HG03108 (cell line): ENCODE results near the gene MX1.

Experiments used
- ATAC-seq: cut with Tn5 transposase; IDR thresholded peaks from one replicate; pipeline ENCODE4 v1.9.1; 2021; ENCODE audit warnings: moderate library complexity; ENCODE audit not compliant: unreplicated experiment

The MX1 gene

GRCh38 chr21:41488080-41488479 is 62.0 kb downstream of the MX1 start:
- ATAC-seq = no peak

GRCh38 chr21:41489329-41489728 is 63.3 kb downstream of the MX1 start:
- ATAC-seq = no peak

GRCh38 chr21:41490330-41490729 is 64.3 kb downstream of the MX1 start:
- no peak for ATAC-seq

GRCh38 chr21:41491412-41491811 is 65.4 kb downstream of the MX1 start:
- ATAC-seq = no peak

GRCh38 chr21:41494242-41494641 is 68.2 kb downstream of the MX1 start:
- no peak for ATAC-seq

GRCh38 chr21:41497008-41497407 is 71.0 kb downstream of the MX1 start:
- no peak for ATAC-seq

GRCh38 chr21:41497788-41498187 is 71.7 kb downstream of the MX1 start:
- no peak for ATAC-seq

- ATAC-seq = no peak
Observed at GRCh38 chr21:41499920-41500319, 73.9 kb downstream of the MX1 start.

- no peak for ATAC-seq
Observed at GRCh38 chr21:41500363-41500762, 74.3 kb downstream of the MX1 start.

- ATAC-seq = no peak
Observed at GRCh38 chr21:41500931-41501381, 74.9 kb downstream of the MX1 start.

GRCh38 chr21:41501919-41502318 is 75.9 kb downstream of the MX1 start:
- ATAC-seq = no peak

GRCh38 chr21:41503331-41503730 is 77.3 kb downstream of the MX1 start:
- no peak for ATAC-seq

GRCh38 chr21:41504030-41504429 is 78.0 kb downstream of the MX1 start:
- ATAC-seq = no peak

- no peak for ATAC-seq
Observed at GRCh38 chr21:41506005-41506594, 80.1 kb downstream of the MX1 start.

GRCh38 chr21:41506611-41507520 is 80.8 kb downstream of the MX1 start:
- no peak for ATAC-seq

- no peak for ATAC-seq
Observed at GRCh38 chr21:41507521-41508414, 81.7 kb downstream of the MX1 start, which contains the start of gene TMPRSS2. TSS of gene TMPRSS2 (minus strand) at chr21:41508158. CDS start at chr21:41498133, 10,025 bp downstream.

GRCh38 chr21:41508415-41509144 is 82.5 kb downstream of the MX1 start:
- ATAC-seq = no peak
